ENCODE measurements around the gene CEP170B.
"Not testable (repeated sequence)": the region's sequence is repeated elsewhere in the genome, so short reads cannot be mapped to it uniquely, and the experiment has no call there.

Gene CEP170B

GRCh38 chr14:104933746-104934733 is 69.0 kb downstream of the CEP170B start:
- DNase-seq: no peak

GRCh38 chr14:104935026-104935650 is 70.1 kb downstream of the CEP170B start:
- DNase-seq: no peak

GRCh38 chr14:104935955-104936354 is 70.9 kb downstream of the CEP170B start:
- no peak for DNase-seq

- DNase-seq: peak; percentile 15
Observed at GRCh38 chr14:104936361-104937155, 71.5 kb downstream of the CEP170B start.

GRCh38 chr14:104937161-104937560 is 72.1 kb downstream of the CEP170B start:
- DNase-seq: no peak

GRCh38 chr14:104937694-104938365 is 72.8 kb downstream of the CEP170B start:
- no peak for DNase-seq

- DNase-seq: peak; percentile 15
Observed at GRCh38 chr14:104938436-104938835, 73.4 kb downstream of the CEP170B start.

- DNase-seq: no peak
Observed at GRCh38 chr14:104938960-104939359, 73.9 kb downstream of the CEP170B start.

GRCh38 chr14:104939666-104940410 is 74.8 kb downstream of the CEP170B start:
- peak; percentile 23 for DNase-seq

GRCh38 chr14:104940526-104941150 is 75.6 kb downstream of the CEP170B start:
- DNase-seq: no peak

- peak; percentile 12 for DNase-seq
Observed at GRCh38 chr14:104941508-104942365, 76.7 kb downstream of the CEP170B start.

GRCh38 chr14:104942586-104942985 is 77.5 kb downstream of the CEP170B start:
- peak; percentile 7 for DNase-seq

- not testable (repeated sequence) for DNase-seq
Observed at GRCh38 chr14:104943216-104944015, 78.3 kb downstream of the CEP170B start.

- DNase-seq: not testable (repeated sequence)
Observed at GRCh38 chr14:104944016-104944308, 78.9 kb downstream of the CEP170B start.

- not testable (repeated sequence) for DNase-seq
Observed at GRCh38 chr14:104944436-104945205, 79.6 kb downstream of the CEP170B start.

GRCh38 chr14:104945266-104945665 is 80.2 kb downstream of the CEP170B start:
- DNase-seq: not testable (repeated sequence)
